GM21423 (cell line): ENCODE results near the gene NOTUM.
A peak's percentile ranks its signal among the peaks of the same experiment; 100 is the strongest.

Source experiments
- ATAC-seq: cut with Tn5 transposase; IDR thresholded peaks from one replicate; pipeline ENCODE4 v1.9.1; 2021; ENCODE audit warnings: mild to moderate bottlenecking, moderate library complexity; ENCODE audit not compliant: unreplicated experiment

Gene NOTUM

DNA sequence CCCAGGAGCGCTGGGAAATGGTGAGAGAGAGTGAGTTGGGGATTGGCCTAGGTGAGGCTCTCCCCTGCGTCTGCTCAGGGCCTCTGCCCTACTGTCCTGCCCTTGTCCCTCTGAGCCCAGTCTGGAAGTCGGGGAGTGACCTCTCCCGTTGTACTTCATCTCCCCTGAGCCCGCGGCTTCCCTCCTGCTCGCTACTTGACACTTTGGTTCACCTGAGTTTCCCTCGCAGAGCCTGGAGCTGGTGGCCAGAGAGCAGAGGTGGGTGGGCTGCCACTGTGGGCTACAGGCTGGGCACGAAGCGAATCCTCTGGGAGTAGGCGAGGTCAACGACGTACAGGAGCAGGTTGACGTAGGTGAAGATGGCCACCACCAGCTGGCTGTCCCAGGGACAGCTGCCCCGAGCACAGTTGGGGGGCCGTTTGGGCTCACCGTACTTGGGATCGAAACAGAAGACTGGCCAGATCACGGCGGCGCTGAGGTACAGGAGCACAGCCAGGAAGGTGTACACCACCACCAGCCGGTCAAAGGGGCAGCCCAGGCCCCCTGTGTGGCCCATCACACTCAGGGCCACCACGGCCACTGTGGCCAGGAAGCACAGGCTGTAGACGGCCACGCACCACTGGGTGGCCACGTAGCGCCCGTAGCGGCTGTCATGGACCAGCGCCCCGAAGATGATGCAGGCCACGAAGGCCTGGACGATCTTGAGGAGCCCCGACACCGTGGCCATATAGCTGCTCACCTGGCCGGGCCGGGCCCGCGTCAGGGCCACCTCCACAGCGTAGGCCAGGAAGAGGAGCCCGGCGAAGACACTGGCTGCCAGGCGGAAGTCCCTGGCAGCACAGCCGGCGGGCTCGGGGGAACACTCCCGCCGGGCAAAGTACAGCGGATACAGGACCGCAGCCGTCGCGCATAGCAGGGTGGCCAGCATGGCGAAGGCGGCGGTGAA lies 20.2 kb downstream of the NOTUM start:
- no peak for ATAC-seq

DNA sequence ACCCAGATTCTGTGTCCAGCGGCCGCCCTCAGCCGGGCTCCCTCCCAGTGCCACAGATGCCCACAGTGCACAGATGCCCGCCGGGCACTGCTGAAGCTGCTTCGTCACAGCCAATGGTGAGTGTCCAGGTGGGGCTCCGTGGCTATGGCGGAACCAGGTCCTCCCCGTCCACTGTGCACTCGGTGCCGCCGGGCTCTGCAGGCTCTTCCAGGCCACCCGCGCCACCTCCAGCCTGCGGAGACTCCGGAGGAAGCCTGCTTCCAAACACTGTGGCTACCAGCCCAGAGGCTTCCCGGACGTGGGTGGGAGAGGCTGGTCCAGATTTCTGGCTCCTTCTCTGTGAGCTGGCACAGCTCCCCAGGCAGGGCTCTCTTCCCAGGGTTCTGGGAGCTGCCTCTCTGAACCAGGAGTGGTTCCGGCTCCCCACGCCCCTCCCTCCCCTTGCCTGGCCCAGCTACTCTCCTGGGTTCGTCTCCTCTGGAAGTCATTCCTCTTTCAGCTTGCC lies 21.1 kb downstream of the NOTUM start:
- no peak for ATAC-seq

DNA sequence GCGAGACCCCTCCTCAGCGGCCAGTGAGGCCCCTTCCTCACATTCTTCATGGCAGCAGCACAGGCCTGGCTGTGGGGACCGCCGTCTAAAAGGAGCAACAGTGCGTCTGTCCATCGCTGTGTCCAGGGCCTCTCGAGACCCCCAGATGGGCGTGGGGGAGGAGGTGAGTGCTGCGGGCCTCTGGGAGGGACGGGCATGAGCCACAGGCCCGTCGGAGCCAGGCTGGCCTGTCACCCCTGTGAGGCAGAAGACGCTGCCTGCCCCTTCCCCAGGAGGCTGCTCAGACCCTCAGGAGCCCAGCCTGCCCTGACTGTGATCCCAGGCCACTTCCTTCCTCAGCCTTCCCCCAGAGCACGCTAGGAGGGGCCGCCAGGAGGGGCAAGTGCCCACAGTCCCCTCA lies 21.8 kb downstream of the NOTUM start:
- no peak for ATAC-seq

DNA sequence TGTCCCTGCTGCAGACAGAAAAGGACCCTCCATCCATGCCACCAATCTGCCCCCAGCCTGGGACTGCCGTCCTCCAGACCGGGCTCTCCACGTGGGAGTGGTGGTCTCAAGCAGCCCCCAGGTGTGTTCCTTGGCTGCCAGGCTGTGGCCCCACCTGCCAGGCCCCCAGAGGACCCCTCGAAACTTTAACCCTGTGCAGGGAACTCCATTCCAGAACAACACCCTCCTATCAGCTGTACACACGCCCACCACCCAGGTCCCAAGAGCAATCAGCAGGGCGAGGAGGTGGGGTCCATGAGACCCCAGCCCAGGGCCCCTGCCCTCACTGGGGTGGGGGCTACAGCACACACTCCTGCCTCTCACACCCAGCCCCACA lies 25.3 kb downstream of the NOTUM start:
- ATAC-seq: no peak

DNA sequence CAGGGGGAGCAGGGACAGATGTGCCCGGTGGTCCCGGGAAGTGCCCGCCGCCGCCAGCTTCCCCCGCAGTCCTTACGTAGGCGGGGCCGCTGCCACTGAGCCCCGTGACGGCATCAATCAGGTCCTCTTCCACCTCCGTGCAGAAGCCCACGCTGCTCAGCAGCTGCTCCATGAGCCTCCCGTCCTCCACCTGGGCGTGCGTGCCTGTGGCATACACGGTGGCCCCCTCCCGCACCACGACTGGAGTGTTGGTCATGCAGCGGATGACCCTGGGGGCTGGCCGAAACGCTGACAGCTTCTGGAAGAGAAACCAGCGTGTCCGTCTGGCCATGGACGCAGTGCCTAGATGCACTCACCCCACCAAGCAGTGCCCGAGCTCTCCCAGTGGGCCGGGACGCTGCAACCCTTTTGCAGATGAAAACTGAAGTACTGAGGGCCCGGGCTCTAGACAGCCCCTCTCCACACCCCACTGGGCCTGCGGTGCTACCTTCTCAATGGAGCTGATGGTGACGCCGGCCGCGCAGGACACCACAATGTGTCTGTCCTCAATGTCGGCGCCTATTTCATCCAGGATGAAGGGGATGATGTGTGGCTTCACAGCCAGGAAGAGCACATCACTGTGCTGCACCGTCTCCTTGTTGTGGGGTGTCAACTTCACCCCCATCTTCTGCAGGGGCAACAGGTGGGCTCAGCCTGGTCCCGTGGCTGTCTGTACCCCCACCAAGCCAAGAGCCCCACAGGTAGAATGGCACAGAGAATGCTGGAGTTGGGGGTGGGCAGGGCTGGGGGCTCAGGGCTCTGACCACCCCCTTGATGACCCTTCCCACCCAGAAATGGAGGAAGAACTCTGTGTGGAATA lies 25.9 kb downstream of the NOTUM start:
- ATAC-seq: no peak

DNA sequence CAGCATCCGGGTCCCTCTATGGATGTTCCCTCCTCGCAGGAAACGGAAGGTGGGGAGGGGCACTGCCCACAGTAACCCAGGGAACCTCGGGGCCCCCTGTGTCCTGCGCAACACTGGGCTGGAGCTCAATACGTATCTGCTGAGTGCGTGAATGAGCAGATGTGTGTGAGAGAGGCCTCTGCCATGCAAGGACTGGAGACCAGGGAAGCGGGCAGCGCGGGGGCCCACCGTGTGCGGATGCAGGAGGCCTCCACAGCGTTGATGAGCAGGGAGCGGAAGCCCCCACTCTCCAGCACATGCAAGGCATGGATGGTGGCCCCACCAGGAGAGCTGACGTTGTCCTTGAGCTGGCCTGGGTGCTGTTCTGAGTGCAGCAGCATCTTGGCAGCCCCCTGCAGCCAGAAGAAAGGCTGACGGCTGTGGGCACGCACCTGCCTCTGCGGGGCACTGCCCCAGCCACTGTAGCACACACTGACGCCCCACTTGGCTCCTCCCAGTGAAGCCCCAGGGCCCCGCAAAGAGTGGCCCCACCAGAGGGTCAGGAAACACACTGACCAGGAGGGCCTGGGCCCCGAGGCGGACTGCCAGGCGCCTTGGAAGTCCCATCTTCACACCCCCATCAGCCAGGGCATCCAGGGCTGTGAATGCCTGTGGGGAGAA lies 26.8 kb downstream of the NOTUM start:
- no peak for ATAC-seq

DNA sequence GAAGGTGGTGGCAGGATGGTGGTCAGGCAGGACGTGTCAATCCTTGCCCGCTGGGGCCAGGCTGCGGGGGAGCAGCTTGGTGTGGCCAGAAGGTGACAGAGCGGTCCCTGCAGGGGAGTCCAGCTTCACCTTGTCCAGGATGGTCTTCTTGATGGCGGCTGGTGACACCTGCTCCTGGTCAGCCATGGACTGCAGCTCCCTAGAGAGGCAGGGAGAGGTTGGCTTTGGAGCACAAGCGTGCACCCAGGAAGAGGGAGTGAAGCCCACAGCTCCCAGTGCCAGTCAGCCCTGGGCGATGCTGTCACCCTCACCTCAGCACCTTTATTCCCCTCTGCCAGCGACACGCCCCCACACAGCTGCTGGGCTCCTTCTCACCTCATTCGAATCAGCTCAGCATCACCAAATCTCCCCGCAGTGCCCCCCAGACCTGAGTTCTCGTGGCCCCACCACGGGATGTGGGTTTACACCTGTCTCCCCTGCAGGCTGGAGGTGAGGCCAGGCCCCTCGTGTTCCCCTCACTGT lies 27.7 kb downstream of the NOTUM start:
- ATAC-seq: no peak

DNA sequence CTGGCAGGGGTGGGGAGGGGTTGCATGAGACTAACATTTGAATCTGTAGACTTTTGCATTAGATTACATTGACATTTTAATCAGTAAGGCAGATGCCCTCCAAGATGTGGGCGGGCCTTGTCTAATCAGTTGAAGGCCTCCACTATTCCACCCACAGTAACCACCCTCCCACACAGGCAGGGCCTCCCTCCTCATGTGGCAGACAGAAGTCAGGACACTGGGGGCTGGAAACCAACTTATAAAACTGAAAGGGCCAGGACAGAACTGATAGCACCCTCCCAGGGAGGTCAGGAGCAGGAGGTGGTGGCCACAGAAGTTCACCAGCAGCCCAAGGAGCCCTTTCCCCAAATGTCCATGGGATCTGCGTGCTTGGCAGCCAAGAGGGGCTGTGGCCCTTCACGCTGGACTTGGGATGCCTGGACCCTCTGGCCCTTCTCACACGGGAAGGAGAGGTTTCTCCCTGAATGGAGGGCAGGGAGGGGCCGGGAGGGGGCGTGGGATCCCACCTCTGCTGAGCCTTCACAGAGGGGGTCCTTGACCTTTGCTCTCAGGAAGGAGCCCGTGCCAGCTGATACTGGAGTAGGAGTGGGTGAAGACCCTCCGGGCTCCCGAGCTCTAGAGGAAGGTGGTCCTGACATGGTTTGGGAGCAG lies 28.5 kb downstream of the NOTUM start:
- no peak for ATAC-seq

DNA sequence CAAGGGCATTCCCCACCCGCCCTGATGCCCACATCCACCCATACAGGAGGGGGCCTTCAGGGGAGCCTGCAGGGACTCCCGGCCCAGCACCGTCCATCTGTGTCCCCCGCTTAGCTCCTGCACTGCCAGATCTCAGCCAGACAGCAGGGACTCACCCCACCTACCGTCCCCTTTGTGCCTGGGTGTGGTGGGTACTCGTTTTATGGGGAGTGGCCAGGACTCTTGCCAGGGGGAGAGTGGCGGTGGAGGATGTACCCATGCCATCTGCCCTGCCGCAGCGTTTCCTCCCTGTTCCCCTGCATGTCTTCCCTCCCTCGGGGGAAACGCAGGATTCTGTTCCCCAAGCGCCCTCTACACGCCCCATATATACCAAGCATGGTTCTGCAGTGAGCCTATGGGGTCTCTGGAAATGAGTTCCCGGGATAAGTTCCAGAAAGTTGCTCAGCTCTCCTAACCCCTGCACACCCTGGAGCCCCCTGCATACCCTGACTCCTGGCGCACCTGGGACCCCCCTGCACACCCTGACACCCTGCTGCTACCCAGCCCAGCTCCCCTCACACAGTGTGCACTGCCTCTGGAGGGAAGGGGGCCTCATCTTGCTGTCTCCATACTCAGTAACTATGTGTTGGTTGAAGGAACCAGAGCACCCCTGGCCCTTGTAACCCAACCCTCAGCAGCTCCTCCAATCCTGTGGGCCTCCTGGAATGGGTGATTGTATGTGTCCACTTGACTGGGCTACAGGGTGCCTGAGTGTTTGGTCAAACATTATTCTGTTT lies 29.2 kb downstream of the NOTUM start:
- no peak for ATAC-seq

DNA sequence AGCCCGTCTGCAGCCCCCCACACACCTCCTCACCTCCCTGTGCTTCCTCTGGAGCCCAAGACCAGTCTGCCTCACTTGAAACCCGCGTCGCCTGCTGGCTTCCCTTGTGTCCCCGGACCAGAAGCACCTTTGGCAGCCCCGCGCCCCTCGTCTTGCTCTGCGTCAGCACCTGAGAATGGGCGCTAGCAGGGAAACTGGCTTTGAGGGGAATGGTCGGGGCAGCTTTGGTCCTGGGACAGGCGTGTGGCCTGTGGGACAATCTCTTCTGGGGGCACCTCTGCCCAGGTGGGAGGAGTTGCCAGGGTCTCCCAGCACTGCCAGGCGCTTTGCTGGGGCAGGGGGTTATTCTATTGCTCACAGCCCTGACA lies 29.8 kb downstream of the NOTUM start:
- no peak for ATAC-seq

DNA sequence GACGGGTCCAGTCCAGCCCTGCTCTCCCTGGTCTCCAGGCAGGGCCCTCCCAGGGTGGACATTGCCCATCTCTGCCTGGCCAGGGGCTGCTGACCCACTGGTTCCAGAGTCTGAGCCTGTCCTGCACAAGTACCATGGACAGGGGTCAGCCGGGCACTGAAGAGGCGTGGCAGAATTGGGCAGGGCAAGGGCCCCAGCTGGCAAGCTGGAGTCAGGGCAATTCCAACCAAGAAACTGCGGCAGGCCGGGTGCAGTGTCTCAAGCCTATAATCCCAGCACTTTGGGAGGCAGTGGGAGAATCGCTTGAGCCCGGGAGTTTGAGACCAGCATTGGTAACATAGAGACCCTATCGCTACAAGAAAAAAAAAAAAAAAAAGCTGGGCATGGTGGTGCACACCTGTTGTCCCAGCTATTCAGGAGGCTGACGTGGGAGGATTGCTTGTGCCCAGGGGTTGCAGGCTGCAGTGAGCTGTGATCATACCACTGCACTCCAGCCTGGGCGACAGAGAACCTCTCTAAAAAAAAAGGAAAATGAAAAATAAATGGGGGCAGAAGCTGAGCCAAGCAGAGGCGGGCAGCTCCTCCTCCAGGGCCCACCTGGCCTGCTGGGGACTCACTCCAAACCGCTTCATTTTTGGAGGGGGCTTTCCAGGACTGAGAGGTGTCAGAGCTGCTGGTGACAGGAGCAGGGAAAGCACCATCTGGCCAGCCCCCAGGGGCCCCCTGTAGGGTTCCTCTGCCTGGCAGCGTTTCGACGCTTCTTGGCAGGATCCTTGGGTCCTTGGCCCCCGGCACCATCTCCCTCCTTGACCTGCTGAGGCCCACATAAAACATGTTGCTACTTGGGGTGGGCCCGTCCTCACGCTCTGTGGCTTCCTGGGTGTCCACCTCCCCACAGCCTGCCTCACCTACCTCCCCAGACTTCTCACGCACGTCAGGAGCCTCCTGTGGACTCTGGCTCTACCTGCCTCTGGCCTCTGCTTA lies 30.6 kb downstream of the NOTUM start:
- no peak for ATAC-seq

DNA sequence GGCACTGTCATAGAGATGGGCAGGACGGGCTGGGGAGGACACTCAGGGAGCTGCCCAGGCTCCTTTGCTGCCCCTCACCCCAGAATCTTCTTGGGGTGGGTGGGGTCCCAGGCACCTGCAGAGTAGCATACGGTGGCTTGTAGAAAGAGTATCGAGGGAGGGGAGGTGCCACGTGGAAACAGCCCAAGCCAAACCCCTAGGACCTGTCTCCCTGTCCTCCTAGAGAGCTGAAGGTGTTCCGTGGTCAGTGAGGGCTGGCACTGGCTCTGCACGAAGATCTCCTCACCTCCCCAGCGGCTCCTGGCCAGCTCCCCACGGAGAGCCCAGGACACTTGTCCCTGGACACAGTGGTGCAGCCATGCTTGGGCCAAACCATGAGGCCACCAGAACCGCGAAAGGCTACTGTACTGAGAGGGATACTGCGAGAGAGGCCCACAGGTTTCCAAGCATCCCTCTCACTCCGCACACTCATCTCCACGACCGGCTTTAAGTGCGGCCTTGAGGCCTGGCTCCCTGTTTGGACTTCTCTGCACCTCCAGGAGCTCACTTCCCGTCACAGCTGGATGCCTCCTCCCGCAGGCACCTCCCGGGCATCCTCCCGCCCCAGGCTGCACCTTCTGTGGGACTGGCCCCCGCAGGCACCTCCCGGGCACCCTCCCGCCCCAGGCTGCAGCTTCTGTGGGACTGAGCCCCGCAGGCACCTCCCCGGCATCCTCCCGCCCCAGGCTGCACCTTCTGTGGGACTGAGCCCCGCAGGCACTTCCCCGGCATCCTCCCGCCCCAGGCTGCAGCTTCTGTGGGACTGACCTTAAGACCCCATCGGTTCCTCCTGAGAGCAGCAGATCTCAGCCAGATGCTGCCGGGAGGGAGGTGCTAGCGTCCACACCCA lies 31.5 kb downstream of the NOTUM start:
- no peak for ATAC-seq

DNA sequence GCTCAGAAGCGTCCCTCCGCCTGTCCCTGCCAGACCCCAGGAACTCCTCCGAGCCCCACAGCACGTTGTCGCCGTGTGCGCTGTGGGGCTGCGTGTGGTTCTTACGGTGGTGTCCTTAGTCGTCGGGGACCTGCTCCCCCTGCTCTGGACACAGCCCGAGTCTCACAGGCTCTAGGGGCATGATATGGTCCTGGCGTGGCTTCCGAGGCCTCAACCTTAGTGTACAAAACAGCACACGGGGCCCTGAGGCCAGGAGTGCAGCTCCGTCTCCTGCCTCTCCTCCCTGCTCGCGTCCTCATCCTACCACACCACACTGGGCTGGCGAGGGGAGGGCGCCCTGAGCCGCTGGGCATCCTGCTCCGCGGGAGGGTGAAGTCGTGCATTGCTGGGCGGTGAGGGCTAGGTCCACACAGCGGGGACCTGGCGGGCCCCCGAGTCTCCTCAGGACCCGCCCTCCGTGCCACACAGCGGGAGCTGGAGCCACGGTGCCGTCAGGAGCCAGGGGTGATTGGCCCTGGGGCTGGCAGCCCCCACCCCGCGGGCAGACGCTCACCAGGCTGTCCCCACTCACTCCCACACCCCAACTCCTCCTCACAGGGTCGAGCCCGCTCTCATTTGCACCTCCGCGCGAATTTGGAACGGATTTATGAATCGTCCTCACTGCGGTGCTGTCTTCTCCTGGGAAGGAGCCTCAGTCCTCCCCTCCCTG lies 32.3 kb downstream of the NOTUM start:
- no peak for ATAC-seq

DNA sequence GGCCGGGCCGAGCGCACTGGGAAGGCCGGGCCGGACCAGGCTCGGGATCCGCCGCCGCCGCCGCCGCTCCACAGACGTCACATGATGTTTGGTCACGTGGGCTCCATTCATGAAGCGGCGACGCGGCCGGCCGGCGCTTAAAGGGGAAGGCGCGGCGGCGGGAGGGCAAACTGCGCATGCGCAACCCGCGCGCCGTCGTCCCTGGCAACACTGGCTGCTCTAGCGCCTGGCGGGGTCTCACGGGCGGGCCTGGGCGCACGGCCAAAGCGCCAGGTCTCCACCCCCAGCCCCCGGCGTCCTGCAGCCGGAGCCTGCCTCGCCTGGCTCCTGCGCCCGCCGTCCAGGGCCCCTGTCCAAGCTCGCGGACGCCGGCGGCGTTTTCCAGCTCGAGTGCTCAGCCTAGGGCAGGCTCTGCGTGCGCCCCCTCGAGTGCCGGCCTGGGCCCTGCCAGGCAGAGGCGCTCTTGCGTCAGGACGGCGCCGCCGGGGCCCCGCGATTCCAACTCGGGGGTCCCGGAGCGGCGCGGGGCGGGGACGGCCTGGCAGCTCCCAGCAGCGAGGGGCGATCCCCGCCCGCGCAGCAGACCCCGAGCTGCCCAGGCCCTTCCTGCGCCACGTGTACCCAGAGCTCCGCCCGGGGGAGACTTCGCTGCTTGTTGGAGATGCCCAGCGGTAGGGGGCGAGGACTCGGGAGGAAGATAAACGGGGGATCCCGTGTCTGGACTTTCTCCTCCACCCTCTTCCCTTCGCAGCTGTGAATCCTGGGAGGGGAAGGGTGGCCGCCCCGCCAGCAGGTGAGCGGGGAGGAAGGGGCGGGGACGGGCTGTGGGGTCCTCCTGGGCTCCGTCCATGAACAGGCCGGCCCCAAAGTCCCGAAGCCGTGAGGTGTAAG lies 33.1 kb downstream of the NOTUM start, which contains the start of gene MAFG:
MAFG (minus strand) TSS at position 83 of the 891 bp plus-strand sequence. CDS start 4,550 bp downstream, outside the sequence.
- ATAC-seq: peak; percentile 55

DNA sequence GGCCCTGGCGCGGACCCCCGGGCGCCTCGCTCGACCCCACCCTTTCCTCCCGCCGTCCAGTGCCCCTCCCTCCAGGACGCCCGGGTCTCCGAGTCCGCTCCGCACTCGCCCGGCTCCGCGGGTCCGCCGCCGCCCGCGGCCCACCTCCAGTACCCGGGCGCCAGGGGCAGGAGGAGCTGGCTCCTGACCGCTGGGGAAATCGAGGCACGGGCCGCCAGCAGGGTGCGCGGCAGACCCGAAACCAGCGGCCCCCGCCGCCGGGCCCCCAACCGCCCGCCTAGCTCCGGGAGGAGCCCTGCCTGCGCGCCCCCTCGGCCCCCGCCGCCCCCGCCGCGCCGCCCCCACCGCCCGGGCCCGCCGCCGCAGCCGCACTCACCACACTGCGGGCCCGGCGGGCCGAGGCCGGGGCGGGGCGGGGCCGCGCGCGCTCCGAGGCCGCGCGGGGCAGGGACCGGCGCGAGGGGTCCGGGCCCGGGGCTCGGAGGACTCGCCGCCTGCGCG lies 33.8 kb downstream of the NOTUM start:
- peak; percentile 18 for ATAC-seq
